ENCODE measurements around the gene CACNB2. TPM values are rescaled to one million over a fixed set of nuclear protein-coding genes. Genes with fewer than 3 reads are reported as not detected.

Gene CACNB2
- polyA plus RNA-seq (2012; ENCODE audit: insufficient read depth, insufficient read length): 0.97 TPM

DNA sequence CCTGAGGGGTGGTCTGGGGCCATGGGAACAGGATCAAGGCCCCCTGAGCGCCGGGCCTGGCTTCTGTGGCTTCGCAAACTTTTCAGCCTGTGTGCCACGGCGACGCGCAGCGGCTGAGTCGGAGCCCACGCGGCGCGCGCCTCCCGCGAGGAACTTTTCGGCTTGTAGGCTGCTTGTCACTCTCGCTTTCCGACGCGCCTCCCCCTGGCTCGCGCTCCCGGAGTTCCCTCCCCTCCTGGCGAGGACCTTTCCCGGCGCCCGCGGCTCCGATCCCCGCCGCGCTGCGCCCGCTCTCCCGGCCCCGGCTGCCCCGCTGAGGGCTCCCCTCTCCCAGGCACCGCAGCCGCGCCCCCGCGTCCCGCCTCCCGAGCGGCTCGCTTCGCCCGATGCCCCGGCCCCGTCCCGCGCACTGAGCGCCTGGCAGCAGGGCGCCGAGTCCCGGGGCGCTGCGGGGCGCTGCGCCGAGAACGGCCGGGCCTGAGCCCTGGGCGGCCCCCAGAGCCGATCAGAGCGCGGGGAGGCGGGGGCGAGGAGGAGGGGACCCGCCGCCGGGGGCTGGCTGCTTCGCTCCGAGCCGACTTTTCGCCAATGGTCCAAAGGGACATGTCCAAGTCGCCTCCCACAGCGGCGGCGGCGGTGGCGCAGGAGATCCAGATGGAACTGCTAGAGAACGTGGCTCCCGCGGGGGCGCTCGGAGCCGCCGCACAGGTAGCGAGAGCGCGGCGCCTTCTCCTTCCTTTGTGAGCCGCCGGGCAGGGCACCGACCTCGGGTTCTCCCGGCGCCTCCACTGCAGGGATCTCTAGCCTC is at the start of gene CACNB2:
CACNB2 (plus strand) TSS at position 276 of the 808 bp plus-strand sequence.
- no peak within 1 kb of the TSS for H3K4me3 ChIP-seq (ENCODE audit: low read length)
- DNase-seq (ENCODE audit: low read depth, low spot score): no peak

DNA sequence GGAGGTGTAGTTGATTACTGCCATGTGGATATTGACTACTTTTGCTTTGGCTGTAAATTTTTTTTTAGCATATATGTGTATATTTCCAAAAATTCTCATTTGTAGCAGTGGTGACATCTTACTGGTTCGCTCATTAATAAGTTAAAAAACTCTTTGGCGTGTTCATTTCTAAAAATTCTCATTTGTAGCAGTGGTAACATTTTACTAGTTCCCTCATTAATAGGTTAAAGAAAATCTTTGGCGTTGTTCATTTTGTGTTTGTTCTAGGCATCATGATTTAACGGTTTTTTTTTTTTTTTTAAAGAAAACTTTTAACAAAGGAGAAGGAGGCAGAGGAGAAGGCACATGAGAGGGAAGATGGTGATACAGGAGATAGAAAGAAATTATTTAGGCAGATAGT is 45.9 kb upstream of the CACNB2 start:
- no peak overlapping the region for H3K4me3 ChIP-seq (ENCODE audit: low read length)
- DNase-seq (ENCODE audit: low read depth, low spot score): no peak

DNA sequence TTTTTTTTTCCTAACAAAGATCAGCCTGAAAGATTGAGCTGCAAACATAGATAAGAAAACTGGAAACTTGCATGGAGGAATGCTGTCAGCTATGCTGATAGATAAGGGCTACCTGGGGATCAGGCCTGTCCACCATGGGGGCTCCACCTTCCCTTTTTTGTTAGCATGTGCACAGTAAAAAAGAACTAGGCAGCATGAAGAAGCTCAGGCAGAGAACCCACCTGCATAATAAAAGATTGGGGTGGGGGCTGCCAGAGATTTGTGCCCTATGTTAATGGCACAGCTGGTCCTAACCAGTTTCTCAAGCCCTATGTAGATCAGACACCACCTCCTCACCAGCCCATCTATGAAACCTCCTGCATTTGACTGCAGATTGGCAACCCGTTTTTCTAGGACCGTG is 45.4 kb upstream of the CACNB2 start:
- no peak for DNase-seq (ENCODE audit: low read depth, low spot score)
- no peak overlapping the region for H3K4me3 ChIP-seq (ENCODE audit: low read length)

DNA sequence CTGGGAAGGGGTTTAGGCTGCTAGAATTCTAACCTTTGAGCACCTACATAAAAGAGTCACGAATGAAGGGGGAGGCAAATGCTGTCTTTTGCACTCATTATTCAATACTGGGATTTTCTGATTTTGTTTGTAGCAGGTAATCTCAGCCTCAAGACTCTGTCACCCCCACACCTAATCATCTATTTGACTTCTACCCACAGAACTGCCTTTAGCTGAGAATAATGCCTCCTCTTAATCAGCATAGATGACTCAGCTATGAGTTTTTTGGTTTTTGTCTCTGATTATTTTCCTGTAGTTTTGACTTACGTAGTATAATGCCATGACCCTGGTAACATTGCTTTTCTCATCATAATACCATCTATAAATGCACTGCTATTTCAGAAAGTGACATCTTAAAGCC is 42.7 kb upstream of the CACNB2 start:
- no peak for DNase-seq (ENCODE audit: low read depth, low spot score)
- H3K4me3 ChIP-seq (ENCODE audit: low read length): no peak overlapping the region

DNA sequence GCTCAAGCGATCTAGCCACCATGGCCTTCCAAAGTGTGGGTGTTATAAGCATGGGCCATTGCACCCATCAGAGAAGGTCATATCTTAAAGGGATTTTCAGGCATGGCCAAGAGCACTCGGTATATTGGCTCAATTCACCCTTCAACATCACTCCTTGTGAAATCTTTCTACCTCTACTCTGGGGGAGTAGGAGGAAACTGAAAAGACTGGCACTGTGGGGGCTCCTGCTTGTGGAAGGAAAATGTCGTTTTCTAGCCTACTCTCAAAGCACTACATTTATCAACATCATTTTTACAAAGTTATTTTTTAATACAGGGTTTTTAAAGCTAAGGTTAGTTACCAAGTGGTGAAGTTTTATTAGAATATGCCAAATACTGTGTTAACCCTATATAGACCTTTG is 42.0 kb upstream of the CACNB2 start:
- no peak for DNase-seq (ENCODE audit: low read depth, low spot score)

DNA sequence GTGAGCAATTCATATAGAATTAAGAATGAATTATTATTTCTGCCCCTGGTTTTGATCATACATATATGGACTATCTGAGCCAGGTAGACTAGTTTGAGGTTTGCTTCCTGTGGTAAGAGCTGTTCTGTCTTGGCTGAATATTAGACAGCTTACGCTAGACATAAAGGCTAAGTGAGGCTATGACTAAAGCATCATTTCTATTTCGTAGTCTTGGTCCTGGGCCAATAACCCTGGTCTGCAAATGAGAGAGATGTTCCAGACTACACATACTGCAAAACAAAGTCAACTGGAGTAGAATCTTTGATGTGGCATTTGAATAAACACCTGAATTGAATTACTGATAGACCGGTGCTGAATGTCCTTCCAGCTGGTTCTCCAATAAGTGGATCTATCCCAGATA is 40.8 kb upstream of the CACNB2 start:
- no peak overlapping the region for H3K4me3 ChIP-seq (ENCODE audit: low read length)
- no peak for DNase-seq (ENCODE audit: low read depth, low spot score)

More for the DNA sequence above, 42.0 kb upstream of the CACNB2 start:
- no peak overlapping the region for H3K4me3 ChIP-seq (ENCODE audit: low read length)

DNA sequence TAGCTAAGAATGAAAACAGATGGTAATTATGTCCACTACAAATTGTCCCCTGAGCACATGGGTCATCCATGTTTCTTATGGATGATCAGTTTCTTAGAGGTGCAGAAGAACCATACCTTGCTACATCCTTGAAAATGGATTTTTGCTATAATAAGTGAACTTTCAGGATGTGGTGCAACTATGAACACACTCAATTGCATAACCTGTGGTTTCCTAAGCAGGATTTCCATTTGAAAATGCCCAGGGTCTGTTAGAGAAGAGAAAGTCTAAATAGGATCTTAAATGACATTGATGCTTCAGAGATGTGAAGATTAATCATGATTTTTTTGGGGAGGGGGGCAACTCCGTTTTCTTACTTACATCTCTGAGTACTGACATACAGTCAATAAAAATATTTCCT is 39.6 kb upstream of the CACNB2 start:
- DNase-seq (ENCODE audit: low read depth, low spot score): no peak
- H3K4me3 ChIP-seq (ENCODE audit: low read length): no peak overlapping the region

DNA sequence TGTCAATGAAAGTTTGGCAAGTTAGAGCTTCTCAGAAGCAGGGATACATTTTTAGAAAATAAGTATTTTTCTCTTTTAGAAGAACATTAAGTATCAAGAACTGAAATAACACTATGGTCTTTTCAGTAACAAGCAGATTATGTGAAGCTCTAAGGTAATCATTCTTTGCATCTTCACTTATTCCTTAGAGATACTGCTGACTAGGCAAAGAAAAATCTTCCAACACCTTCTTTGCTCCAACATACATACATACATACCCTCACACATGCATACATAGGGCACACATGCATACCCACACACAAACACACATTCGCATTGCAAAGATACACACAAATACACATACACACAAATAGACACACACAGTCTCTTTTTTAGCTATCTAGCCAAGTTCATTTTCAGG is 37.8 kb upstream of the CACNB2 start:
- H3K4me3 ChIP-seq (ENCODE audit: low read length): no peak overlapping the region
- DNase-seq (ENCODE audit: low read depth, low spot score): no peak

DNA sequence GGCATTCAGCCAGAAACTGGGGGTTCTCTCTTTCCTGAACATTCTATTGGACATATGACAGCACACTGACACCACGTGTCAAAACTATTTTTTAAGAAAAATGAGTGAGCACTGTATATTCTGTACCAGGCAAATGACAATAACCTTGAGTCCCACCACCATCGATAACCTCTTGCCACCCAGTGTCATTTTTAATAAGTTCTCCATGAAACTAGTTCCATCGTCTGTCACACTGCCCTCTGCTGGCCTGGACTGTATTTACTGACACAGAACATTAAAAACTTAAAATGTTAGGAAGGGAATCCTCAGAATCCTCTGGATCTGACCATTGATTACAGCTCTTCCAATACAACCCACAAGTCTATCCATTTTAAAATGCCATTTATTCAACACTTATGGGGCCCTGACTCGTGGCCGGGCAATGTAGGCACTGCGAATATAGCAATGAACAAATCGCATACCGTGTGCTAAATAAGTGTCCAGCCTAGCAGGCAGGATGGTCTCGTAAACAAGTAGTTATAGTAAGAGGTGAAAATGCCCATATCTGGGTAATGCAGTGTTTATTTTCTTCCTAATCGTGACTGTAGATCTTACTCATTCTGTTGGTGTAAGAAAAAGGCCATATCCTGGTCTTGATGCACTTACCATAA is 35.9 kb upstream of the CACNB2 start:
- H3K4me3 ChIP-seq (ENCODE audit: low read length): no peak overlapping the region
- peak; percentile 43 for DNase-seq (ENCODE audit: low read depth, low spot score)

DNA sequence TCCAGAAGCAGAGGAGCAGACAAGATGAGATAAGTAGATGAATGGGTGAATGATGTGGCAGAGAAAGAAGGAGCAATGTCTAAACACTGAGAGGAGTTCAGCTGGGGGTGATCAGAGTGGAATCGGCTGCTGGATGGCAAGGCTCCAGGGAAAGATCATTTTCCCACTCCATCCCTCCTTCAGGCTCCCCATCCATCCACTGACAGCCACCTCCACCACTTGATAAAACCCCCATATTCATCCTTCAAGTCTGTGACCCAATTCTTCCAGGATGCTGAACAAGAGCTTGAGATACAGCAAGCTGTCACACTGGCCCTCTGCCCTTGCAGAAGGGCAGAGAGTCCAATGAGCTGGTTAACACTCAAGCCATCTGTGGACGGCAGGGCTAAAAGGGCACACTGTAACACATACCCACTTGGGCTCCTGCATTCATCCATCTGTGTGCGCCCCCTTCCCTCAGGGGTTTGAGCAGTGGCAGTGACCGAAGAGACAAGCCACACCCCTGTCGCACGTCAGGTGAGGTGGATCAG is 30.8 kb upstream of the CACNB2 start:
- H3K4me3 ChIP-seq (ENCODE audit: low read length): no peak overlapping the region
- no peak for DNase-seq (ENCODE audit: low read depth, low spot score)

DNA sequence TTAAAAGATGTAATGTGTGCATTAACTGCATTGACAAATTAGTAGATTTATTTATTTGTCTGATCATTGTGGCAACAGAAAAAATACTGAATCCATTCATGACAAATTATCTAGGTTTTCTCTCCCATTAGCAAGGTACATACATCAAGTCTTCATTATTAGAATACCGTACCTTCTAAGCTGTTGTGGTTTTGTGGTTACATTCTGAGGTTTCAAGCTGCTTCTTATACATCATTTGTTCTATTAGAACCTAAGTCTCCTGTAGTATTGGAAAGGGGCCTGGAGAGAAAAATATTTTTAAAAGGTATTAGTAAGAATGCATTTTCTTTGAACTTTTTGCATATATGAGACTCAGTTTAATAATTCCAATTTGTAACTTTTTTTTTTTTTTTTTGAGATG is 26.3 kb upstream of the CACNB2 start:
- no peak overlapping the region for H3K4me3 ChIP-seq (ENCODE audit: low read length)
- no peak for DNase-seq (ENCODE audit: low read depth, low spot score)

DNA sequence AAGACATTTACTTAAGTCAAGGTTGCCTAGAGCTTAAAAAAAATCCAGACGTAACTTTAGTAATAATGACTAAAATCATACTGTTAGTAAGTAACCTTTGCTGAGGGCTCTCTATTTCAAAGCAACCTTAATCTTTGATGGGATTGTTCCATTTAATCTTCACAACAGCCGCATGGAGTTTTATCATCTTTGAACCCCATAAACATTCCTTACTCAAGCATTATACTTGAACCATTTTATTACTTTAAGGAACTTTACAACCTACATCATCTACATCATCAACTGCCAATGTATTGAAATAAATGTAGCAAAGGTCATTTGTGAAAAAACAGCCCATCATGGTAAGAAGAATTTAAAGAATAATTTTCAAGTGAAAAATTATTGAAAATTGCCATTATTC is 22.9 kb upstream of the CACNB2 start:
- H3K4me3 ChIP-seq (ENCODE audit: low read length): no peak overlapping the region
- DNase-seq (ENCODE audit: low read depth, low spot score): no peak

DNA sequence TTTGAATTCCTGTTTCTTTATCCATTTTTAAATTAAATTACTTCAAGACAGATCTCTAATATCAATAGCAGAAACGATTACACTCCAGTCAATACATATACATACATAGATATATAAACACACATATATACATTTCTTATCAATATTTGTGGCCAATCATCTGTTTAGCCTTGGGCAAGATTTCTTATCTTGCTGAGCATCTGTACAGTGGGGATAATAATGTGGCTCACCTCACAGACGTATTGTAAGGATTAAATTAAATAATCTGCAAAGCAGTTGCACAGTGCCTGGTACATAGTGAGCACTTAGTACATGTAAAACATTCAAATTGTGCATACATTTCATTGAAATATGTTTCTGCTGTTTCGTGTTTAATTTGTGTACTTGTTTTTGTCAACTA is 17.5 kb upstream of the CACNB2 start:
- no peak for DNase-seq (ENCODE audit: low read depth, low spot score)
- H3K4me3 ChIP-seq (ENCODE audit: low read length): no peak overlapping the region

DNA sequence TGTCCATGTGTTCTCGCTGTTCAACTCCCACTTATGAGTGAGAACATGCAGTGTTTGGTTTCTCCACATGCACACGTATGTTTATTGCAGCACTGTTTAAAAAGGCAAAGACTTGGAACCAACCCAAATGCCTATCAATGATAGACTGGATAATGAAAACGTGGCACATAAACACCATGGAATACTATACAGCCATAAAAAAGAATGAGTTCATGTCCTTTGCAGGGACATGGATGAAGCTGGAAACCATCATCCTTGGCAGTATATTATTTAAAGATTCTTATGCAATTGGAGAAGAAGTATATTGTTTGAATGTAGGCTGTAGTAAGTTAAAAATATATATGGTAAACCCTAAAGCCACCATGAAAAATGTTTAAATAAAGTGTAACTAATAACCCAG is 7.2 kb upstream of the CACNB2 start:
- no peak overlapping the region for H3K4me3 ChIP-seq (ENCODE audit: low read length)
- no peak for DNase-seq (ENCODE audit: low read depth, low spot score)

DNA sequence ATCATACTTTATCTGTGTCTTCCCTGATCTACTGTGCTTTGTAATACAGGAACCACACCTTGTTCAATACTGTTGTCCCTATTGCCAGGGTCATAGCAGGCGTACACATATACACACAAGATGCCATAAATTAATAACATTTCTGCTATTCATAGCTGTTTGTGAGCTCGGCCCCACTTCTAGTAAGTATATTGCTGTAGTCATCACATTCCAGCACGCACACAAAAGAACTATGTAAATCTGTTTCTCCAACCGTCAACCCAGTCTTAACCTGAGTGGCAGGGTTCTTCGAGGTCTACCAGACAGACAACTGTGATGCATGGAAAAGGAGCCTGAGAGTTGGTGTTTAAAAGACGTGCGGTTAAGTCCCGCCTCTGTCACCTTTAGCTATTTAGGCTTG is 5.7 kb upstream of the CACNB2 start:
- no peak overlapping the region for H3K4me3 ChIP-seq (ENCODE audit: low read length)
- DNase-seq (ENCODE audit: low read depth, low spot score): no peak

DNA sequence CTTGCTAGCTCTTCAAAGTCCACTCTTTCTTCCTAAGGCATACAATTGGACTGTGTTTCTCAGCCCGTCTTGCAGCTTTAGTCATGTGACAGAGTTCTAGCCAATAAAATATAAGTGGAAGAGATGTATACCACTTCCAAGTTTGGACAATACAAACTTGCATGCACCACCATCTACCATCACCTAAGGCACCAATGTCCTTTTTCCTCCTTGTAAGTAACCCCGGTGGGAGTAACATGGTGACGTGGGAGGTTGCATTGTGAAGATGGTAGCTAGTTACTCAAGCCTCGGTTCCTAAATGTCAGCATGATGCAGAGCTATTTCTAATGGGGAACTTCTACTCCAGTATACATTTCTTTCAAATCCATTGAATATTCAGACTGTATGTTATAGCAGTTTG is 5.3 kb upstream of the CACNB2 start:
- DNase-seq (ENCODE audit: low read depth, low spot score): no peak
- H3K4me3 ChIP-seq (ENCODE audit: low read length): no peak overlapping the region

DNA sequence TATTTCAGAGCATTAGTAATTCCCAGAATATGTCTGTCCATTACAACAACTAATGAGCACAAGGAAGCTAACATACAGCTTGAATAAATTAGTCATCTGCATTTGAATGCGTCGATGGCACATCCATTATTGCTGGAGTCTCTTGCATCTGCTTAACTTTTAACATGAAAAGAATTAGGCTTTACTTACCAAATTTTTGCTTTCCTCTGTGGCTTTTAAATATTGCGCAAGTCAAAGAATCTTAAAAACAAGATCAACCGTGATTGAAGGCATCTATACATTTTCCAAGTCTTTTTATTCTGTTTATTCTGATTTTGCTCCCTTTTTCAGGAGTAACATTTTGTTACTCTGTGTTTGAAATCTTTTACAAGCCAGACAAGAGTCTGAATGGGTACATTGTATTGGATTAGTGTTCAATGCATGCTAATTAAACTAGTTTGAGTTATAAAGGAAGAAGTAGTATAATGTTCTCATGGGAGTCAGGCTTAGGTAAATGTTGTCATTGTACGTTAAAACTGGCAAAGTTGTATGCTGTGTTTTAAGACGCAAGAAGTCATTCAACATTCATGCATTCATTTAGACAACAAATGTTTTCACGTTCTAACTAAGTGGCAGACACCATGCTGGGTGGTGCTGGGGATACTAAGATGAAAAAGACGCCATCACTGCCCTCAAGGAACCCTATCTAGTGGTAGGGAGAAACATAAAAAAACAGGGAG is 4.0 kb upstream of the CACNB2 start:
- H3K4me3 ChIP-seq (ENCODE audit: low read length): no peak overlapping the region

DNA sequence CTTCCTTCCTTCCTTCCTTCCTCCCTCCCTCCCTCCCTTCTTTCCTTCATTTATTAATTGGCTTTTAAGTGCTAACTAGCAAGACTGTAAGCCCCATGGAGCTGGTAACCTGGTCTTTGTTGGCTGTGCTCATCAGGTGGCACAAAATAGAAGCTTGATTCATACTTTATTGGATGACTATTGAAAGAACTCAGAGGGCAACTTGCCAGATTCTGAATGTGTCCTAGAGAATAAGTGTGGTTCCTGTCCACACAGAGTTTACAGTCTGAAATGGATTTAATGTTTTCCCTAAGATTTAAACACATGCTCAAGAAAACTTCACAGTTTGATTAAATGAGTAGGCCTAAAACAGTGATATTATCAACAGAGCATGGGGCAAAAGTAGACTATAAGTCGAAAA is 3.1 kb upstream of the CACNB2 start:
- H3K4me3 ChIP-seq (ENCODE audit: low read length): no peak overlapping the region
- DNase-seq (ENCODE audit: low read depth, low spot score): no peak

More for the DNA sequence above, 4.0 kb upstream of the CACNB2 start:
- DNase-seq (ENCODE audit: low read depth, low spot score): no peak

DNA sequence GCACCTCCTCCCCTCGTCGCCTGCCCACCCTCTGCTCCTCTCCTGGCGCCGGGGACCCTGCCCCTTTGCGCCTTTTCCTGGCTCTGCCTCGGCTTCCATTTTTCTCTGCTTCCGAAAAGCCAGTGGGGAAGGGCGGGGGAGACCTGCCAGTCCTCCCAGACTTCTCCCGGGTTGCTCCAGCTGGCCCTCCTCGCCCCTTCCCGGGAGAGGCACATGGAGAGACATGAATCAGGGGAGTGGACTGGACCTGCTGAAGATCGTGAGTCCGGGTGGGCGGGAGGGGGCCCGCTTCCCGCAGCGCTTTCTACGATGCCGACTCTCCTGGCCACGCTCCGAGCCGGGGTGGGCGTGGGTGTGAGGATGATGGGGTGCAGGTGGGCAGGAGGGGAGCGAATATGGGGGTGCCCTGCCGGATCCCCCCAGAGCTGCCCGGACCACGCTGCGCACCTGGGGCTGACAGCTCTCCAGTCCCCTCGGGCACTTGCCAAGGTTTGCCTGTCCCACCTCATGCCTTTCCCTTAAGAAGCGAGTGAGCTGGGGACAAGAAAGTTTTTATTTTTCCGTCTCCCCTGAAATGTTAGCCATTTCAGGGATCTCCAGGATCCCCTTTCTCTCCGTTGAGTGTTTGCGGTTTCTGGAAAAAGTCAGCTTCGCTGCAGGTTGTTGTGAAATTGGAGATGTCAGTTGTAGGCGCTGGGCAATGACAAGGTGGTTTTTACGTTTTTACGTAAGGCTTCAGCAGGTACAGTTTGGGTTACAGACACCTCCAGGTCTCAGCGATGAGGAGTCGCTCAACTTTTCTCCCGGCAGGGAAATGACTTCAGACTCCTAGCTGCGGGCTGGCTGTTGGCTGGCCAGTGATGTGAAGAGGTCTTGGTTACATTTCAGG is 977 bp downstream of the CACNB2 start:
- DNase-seq (ENCODE audit: low read depth, low spot score): no peak
- no peak overlapping the region for H3K4me3 ChIP-seq (ENCODE audit: low read length)
